HEK293 (cell line): Measurements from ENCODE around the gene SARS1.

Experiments
- CTCF ChIA-PET: fragments of 350-600 bp; formaldehyde crosslinking; extraction: SDS; loops from one replicate; lab custom pipeline; 2021; ENCODE audit warnings: antibody characterized with exemption; lab: Yijun Ruan, JAX
- POLR2A ChIA-PET: fragments of 300-600 bp; formaldehyde crosslinking; extraction: SDS; loops from one replicate; lab custom pipeline; 2020; ENCODE audit warnings: antibody characterized with exemption, inconsistent platforms; lab: Yijun Ruan, JAX
- H3K27ac ChIP-seq: fragments of 200-500 bp; sonication (Bioruptor generic); 2 replicates; pipeline ENCODE4 v1.5.1; 2014; ENCODE audit warnings: low read depth, low read length, control low read depth, inconsistent platforms; ENCODE audit errors: extremely low read depth
- H3K36me3 ChIP-seq, 2 experiments: fragments of 200-500 bp in 1 of 2; sonication (Bioruptor generic) in 1 of 2; 1 replicate in 1 of 2; 2 replicates in 1 of 2; pipeline ENCODE4 v1.5.1; 2014 to 2017; ENCODE audit warnings: inconsistent platforms in 2 of 2, low read length in 2 of 2; ENCODE audit not compliant: control insufficient read depth in 2 of 2, insufficient read depth in 1 of 2
- H3K4me1 ChIP-seq: fragments of 200-500 bp; sonication (Bioruptor generic); 2 replicates; pipeline ENCODE4 v1.5.1; 2014; ENCODE audit warnings: mild to moderate bottlenecking, low read length, inconsistent platforms; ENCODE audit not compliant: control insufficient read depth, insufficient read depth
- H3K4me3 ChIP-seq: 2 replicates; pipeline ENCODE4 v1.5.1; 2011; ENCODE audit warnings: low read depth, mild to moderate bottlenecking, control low read depth, low read length, moderate library complexity
- H3K9me3 ChIP-seq: fragments of 200-500 bp; sonication (Bioruptor generic); 2 replicates; pipeline ENCODE4 v1.5.1; 2014; ENCODE audit warnings: low read depth, low read length, inconsistent platforms; ENCODE audit not compliant: control insufficient read depth, insufficient read depth
- BCL6B ChIP-seq: fragments of 450-650 bp; formaldehyde crosslinking; IDR thresholded peaks from 2 replicates; pipeline ENCODE4 v1.5.1; 2017; ENCODE audit warnings: missing biosample characterization, missing genetic modification characterization
- EGR2 ChIP-seq: fragments of 450-650 bp; formaldehyde crosslinking; IDR thresholded peaks from 2 replicates; pipeline ENCODE4 v1.5.1; 2016; ENCODE audit warnings: low read depth, missing biosample characterization, missing genetic modification characterization
- INSM2 ChIP-seq: fragments of 450-650 bp; formaldehyde crosslinking; IDR thresholded peaks from 2 replicates; pipeline ENCODE4 v1.5.1; 2016; ENCODE audit warnings: missing biosample characterization, missing genetic modification characterization
- PRDM2 ChIP-seq: fragments of 450-650 bp; formaldehyde crosslinking; IDR thresholded peaks from 2 replicates; pipeline ENCODE4 v1.5.1; 2016; ENCODE audit warnings: missing biosample characterization, missing genetic modification characterization, borderline replicate concordance
- PRDM4 ChIP-seq: fragments of 450-650 bp; formaldehyde crosslinking; IDR thresholded peaks from 2 replicates; pipeline ENCODE4 v1.5.1; 2017; ENCODE audit warnings: missing biosample characterization, missing genetic modification characterization
- TRIM28 ChIP-seq: IDR thresholded peaks from 2 replicates; pipeline ENCODE4 v1.6.1; 2011; ENCODE audit warnings: low read length, control low read depth, borderline replicate concordance
- TSHZ1 ChIP-seq: fragments of 450-650 bp; formaldehyde crosslinking; IDR thresholded peaks from 2 replicates; pipeline ENCODE4 v1.5.1; 2016; ENCODE audit warnings: missing biosample characterization, missing genetic modification characterization, borderline replicate concordance
- ZNF175 ChIP-seq: fragments of 450-650 bp; formaldehyde crosslinking; IDR thresholded peaks from 2 replicates; pipeline ENCODE4 v1.5.1; 2016; ENCODE audit warnings: missing biosample characterization, missing genetic modification characterization
- ZNF18 ChIP-seq: fragments of 450-650 bp; formaldehyde crosslinking; IDR thresholded peaks from 2 replicates; pipeline ENCODE4 v1.5.1; 2016; ENCODE audit warnings: missing biosample characterization, missing genetic modification characterization
- ZNF335 ChIP-seq: fragments of 450-650 bp; formaldehyde crosslinking; conservative IDR thresholded peaks from 2 replicates; pipeline ENCODE4 v1.5.1; 2016; ENCODE audit warnings: missing biosample characterization, missing genetic modification characterization
- ZNF530 ChIP-seq: fragments of 450-650 bp; formaldehyde crosslinking; IDR thresholded peaks from 2 replicates; pipeline ENCODE4 v1.5.1; 2016; ENCODE audit warnings: low read depth, missing biosample characterization, missing genetic modification characterization
- ZNF621 ChIP-seq: fragments of 450-650 bp; formaldehyde crosslinking; IDR thresholded peaks from 2 replicates; pipeline ENCODE4 v1.5.1; 2017; ENCODE audit warnings: missing biosample characterization, missing genetic modification characterization
- ZNF776 ChIP-seq: fragments of 450-650 bp; formaldehyde crosslinking; IDR thresholded peaks from 2 replicates; pipeline ENCODE4 v1.5.0; 2017; ENCODE audit warnings: missing biosample characterization, missing genetic modification characterization, borderline replicate concordance

SARS1 gene

GRCh38 chr1:109186733-109187086 lies 27.0 kb upstream of the SARS1 start:
- no peak overlapping the region for H3K4me3 ChIP-seq
- peaks cover under 1% of the 10 kb centered on the region; the same call in 1 of the 2 replicates for H3K4me1 ChIP-seq
- POLR2A ChIA-PET = interaction anchor here (1.4 kb wide), 1 partner anchor 87 kb away, joined by 3 read pairs; no protein-coding TSS in a partner anchor
- H3K27ac ChIP-seq = no peak overlapping the region
- H3K9me3 ChIP-seq = no peaks in the 10 kb centered on the region
- CTCF ChIA-PET = interaction anchor here (0.5 kb wide), 1 partner anchor 84 kb away, joined by 4 read pairs; no protein-coding TSS in a partner anchor
- no peaks in the 10 kb centered on the region for H3K36me3 ChIP-seq
- TF ChIP-seq ZNF335 (0 out of 2 replicates have a peak, but pooled peaks have one; percentile 3), ZNF175 (tag by site-specific recombination) (no peak)

GRCh38 chr1:109187127-109187526 lies 26.6 kb upstream of the SARS1 start:
- H3K27ac ChIP-seq = no peak overlapping the region
- ChIA-PET CTCF (interaction anchor here (0.5 to 1.3 kb wide), 2 partner anchors 14 to 84 kb away, joined by 4 to 6 read pairs; no protein-coding TSS in a partner anchor), POLR2A (interaction anchor here (1.4 kb wide), 1 partner anchor 87 kb away, joined by 3 read pairs; no protein-coding TSS in a partner anchor)
- no peak overlapping the region for H3K4me3 ChIP-seq
- no peaks in the 10 kb centered on the region for H3K9me3 ChIP-seq
- no peak for TF ChIP-seq TRIM28
- TF ChIP-seq EGR2 = no peak
- TF ChIP-seq ZNF621 (tag by site-specific recombination) = no peak
- TF ChIP-seq ZNF776 (tag by site-specific recombination) = no peak
- TF ChIP-seq INSM2 (tag by site-specific recombination) = no peak
- TF ChIP-seq PRDM2 (tag by site-specific recombination) = no peak
- no peak for TF ChIP-seq ZNF18
- TF ChIP-seq PRDM4 (tag by site-specific recombination) = no peak
- TF ChIP-seq ZNF530 (tag by site-specific recombination) = no peak
- TF ChIP-seq BCL6B = no peak
- TF ChIP-seq TSHZ1 (tag by site-specific recombination) = no peak
- H3K36me3 ChIP-seq = no peaks in the 10 kb centered on the region
- H3K4me1 ChIP-seq = no peaks in the 10 kb centered on the region
